A673 (cell line): ENCODE data around the gene FAM180B. TPM values are rescaled to one million over a fixed set of nuclear protein-coding genes. Genes with fewer than 3 reads are reported as not detected.
A peak's percentile ranks its signal among the peaks of the same experiment; 100 is the strongest.

Experiments used
- BruUV-seq: library from RNA; stranded (reverse); fragments of 400-500 nt; replicated peaks from 2 replicates; lab custom pipeline; 2021; lab: Mats Ljungman, UMichigan
- CTCF ChIA-PET: fragments of 300-600 bp; sonication (Branson Sonifier 250); formaldehyde crosslinking; loops from one replicate; lab custom pipeline; 2022; ENCODE audit warnings: antibody characterized with exemption; lab: Charles Lee
- POLR2A ChIA-PET: fragments of 300-600 bp; sonication (Branson Sonifier 250); formaldehyde crosslinking; loops from one replicate; lab custom pipeline; 2022; ENCODE audit warnings: antibody characterized with exemption; ENCODE audit not compliant: low non-redundant PET; lab: Charles Lee
- DNase-seq: peaks from one replicate; pipeline ENCODE4 v3.0.0-alpha.2; 2015; ENCODE audit warnings: low spot score
- H3K27ac ChIP-seq: fragments of 200-600 bp; sonication (generic); 2 replicates; pipeline ENCODE4 v1.5.1; 2016; ENCODE audit warnings: mixed run types, low read depth, mild to moderate bottlenecking, mixed read lengths, antibody characterized with exemption, low read length; ENCODE audit not compliant: poor library complexity, severe bottlenecking
- H3K27me3 ChIP-seq: fragments of 200-600 bp; sonication (generic); replicated peaks from 2 replicates; pipeline ENCODE4 v1.6.1; 2017; ENCODE audit warnings: mixed run types, low read depth, mild to moderate bottlenecking, mixed read lengths, antibody characterized with exemption, low read length; ENCODE audit not compliant: insufficient read depth, poor library complexity
- H3K36me3 ChIP-seq: fragments of 200-600 bp; sonication (generic); 2 replicates; pipeline ENCODE4 v1.6.1; 2016; ENCODE audit warnings: mixed run types, mild to moderate bottlenecking, mixed read lengths, antibody characterized with exemption, low read length; ENCODE audit not compliant: insufficient read depth, poor library complexity, severe bottlenecking
- H3K4me1 ChIP-seq: fragments of 200-600 bp; sonication (generic); 2 replicates; pipeline ENCODE4 v1.6.1; 2017; ENCODE audit warnings: mixed run types, mild to moderate bottlenecking, mixed read lengths, antibody characterized with exemption, low read length; ENCODE audit not compliant: insufficient read depth, poor library complexity, severe bottlenecking
- H3K4me3 ChIP-seq: fragments of 200-600 bp; sonication (generic); 2 replicates; pipeline ENCODE4 v1.5.1; 2016; ENCODE audit warnings: low read depth, mixed run types, mild to moderate bottlenecking, mixed read lengths, low read length; ENCODE audit not compliant: poor library complexity, severe bottlenecking
- H3K9me3 ChIP-seq: fragments of 200-600 bp; sonication (generic); 2 replicates; pipeline ENCODE4 v1.6.1; 2016; ENCODE audit warnings: mixed run types, low read depth, mild to moderate bottlenecking, mixed read lengths, antibody characterized with exemption, low read length; ENCODE audit not compliant: poor library complexity, severe bottlenecking
- CTCF ChIP-seq: fragments of 300-800, 200-600 bp; sonication (generic); conservative IDR thresholded peaks from 2 replicates; pipeline ENCODE4 v1.5.1; 2017; ENCODE audit warnings: low read depth, mild to moderate bottlenecking, antibody characterized with exemption, low read length, moderate library complexity, mixed read lengths
- EZH2 ChIP-seq: fragments of 200-600 bp; sonication (generic); IDR thresholded peaks from 2 replicates; pipeline ENCODE4 v1.6.1; 2017; ENCODE audit warnings: borderline replicate concordance, low read depth, mild to moderate bottlenecking, mixed read lengths, antibody characterized with exemption, low read length; ENCODE audit not compliant: poor library complexity, severe bottlenecking
- intact Hi-C: fragments of 100-400 bp; cut with micrococcal nuclease; formaldehyde crosslinking; loops from one replicate; pipeline ENCODE4 v1.10.0; 2022; ENCODE audit not compliant: unreplicated experiment
- total RNA-seq: library from RNA; stranded (reverse); gene quantifications from 2 replicates; pipeline ENCODE4 v1.2.3, GENCODE V29; 2021

The FAM180B gene
- total RNA-seq, 1 experiment from 2014 or later: 0.62 TPM

DNA sequence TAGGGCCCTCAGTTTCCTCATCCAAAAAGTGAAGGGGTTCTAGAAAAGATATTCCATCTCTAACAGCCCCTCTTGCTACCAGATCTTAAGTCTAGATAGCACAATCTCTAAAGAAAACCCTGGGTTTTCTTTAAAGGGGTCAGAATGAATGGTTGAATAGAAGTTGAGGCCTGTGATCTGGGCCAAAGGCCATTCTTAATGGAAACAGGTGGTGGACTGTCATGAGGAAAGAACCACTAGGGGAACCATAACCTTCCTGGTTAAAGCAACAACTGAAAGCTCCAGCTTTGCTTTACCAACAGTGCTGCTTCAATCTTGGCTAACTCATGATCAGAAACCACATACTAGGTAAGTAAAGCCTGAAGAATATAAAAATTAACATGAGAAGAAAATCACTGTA, 35.4 kb upstream of the FAM180B start:
- no peaks in the 10 kb centered on the region for H3K27me3 ChIP-seq
- POLR2A ChIA-PET: no interaction called here
- H3K27ac ChIP-seq: peak overlapping the region; percentile 91
- H3K4me1 ChIP-seq: peaks cover 24% of the 10 kb centered on the region
- TF ChIP-seq EZH2: no peak
- TF ChIP-seq CTCF: peak; percentile 57
- intact Hi-C loops: loop anchor here (1.0 kb wide), 1 partner anchor 34 kb away; no protein-coding TSS in a partner anchor
- H3K9me3 ChIP-seq: no peaks in the 10 kb centered on the region
- BruUV-seq: no TSS peak
- H3K36me3 ChIP-seq: peaks cover 23% of the 10 kb centered on the region
- H3K4me3 ChIP-seq: peak overlapping the region; percentile 63
- CTCF ChIA-PET: interaction anchor here (0.7 kb wide), 1 partner anchor 138 kb away, joined by 6 read pairs; no protein-coding TSS in a partner anchor
- DNase-seq: peak; percentile 61

GRCh38 chr11:47552056-47552565, 34.4 kb upstream of the FAM180B start:
- peak; percentile 78 for DNase-seq
- TF ChIP-seq EZH2: no peak
- TF ChIP-seq CTCF: no peak
- Histone ChIP-seq H3K4me1 (peaks cover 24% of the 10 kb centered on the region), H3K9me3 (no peaks in the 10 kb centered on the region), H3K27ac (peak overlapping the region; percentile 91), H3K27me3 (no peaks in the 10 kb centered on the region), H3K36me3 (peaks cover 18% of the 10 kb centered on the region), H3K4me3 (peak overlapping the region; percentile 63)
- BruUV-seq: no TSS peak
- CTCF ChIA-PET: interaction anchor here (0.7 to 1.1 kb wide), 6 partner anchors 10 to 137 kb away, joined by 3 to 6 read pairs (median 3); no protein-coding TSS in a partner anchor
- intact Hi-C loops: no loop called here
- POLR2A ChIA-PET: interaction anchor here (0.7 kb wide), 1 partner anchor 70 kb away, joined by 12 read pairs; no protein-coding TSS in a partner anchor

- Histone ChIP-seq H3K27me3 (no peaks in the 10 kb centered on the region), H3K9me3 (no peaks in the 10 kb centered on the region), H3K36me3 (peaks cover 17% of the 10 kb centered on the region), H3K4me3 (peak within 1 kb of the TSS; percentile 63), H3K27ac (peak within 1 kb of the TSS; percentile 91), H3K4me1 (peaks cover 21% of the 10 kb centered on the region)
- TF ChIP-seq CTCF (peak; percentile 93), EZH2 (no peak)
- ChIA-PET POLR2A (interaction anchor here (0.5 to 0.7 kb wide), 3 partner anchors 69 to 286 kb away, joined by 3 to 12 read pairs (median 3); partner anchors contain the start of gene SLC39A13), CTCF (interaction anchor here (0.5 to 1.1 kb wide), 19 partner anchors 11 to 858 kb away, joined by 3 to 8 read pairs (median 4); partner anchors contain the start of genes DDB2 and SLC39A13)
- intact Hi-C loops: no loop called here
- DNase-seq: peak; percentile 100
- no TSS peak for BruUV-seq
Observed at GRCh38 chr11:47552566-47553405, 33.7 kb upstream of the FAM180B start, which contains the start of gene CELF1. Gene CELF1 (minus strand): TSS chr11:47553132. CDS start chr11:47499523, 53,609 bp downstream.
